Measurements from ENCODE around the gene SOD3.

Gene SOD3

GRCh38 chr4:24805566-24805965 is 10.2 kb downstream of the SOD3 start:
- DNase-seq = no peak

GRCh38 chr4:24806206-24806990 is 11.0 kb downstream of the SOD3 start:
- no peak for DNase-seq

- no peak for DNase-seq
These were observed 12.2 kb downstream of the SOD3 start for GRCh38 chr4:24807611-24808010.

- no peak for DNase-seq
These were observed 12.9 kb downstream of the SOD3 start for GRCh38 chr4:24808261-24808660.

- DNase-seq = no peak
These were observed 13.6 kb downstream of the SOD3 start for GRCh38 chr4:24808955-24809354.

GRCh38 chr4:24809376-24809775 is 14.0 kb downstream of the SOD3 start:
- DNase-seq = no peak

- DNase-seq = no peak
These were observed 14.5 kb downstream of the SOD3 start for GRCh38 chr4:24809815-24810405.

GRCh38 chr4:24810871-24811631 is 15.7 kb downstream of the SOD3 start:
- no peak for DNase-seq

GRCh38 chr4:24813732-24814131 is 18.4 kb downstream of the SOD3 start:
- no peak for DNase-seq

- DNase-seq = no peak
These were observed 21.4 kb downstream of the SOD3 start for GRCh38 chr4:24816797-24817196.

GRCh38 chr4:24820541-24820940 is 25.2 kb downstream of the SOD3 start:
- no peak for DNase-seq

GRCh38 chr4:24824720-24825119 is 29.3 kb downstream of the SOD3 start:
- no peak for DNase-seq

GRCh38 chr4:24831637-24832036 is 36.3 kb downstream of the SOD3 start:
- DNase-seq = no peak

GRCh38 chr4:24835696-24836095 is 40.3 kb downstream of the SOD3 start:
- no peak for DNase-seq

GRCh38 chr4:24836661-24837242 is 41.4 kb downstream of the SOD3 start:
- DNase-seq = peak; percentile 12

GRCh38 chr4:24837336-24837735 is 42.0 kb downstream of the SOD3 start:
- DNase-seq = no peak

- no peak for DNase-seq
These were observed 42.4 kb downstream of the SOD3 start for GRCh38 chr4:24837781-24838180.

GRCh38 chr4:24840362-24840761 is 45.0 kb downstream of the SOD3 start:
- no peak for DNase-seq

GRCh38 chr4:24840826-24841543 is 45.6 kb downstream of the SOD3 start:
- DNase-seq = no peak

- DNase-seq = no peak
These were observed 47.0 kb downstream of the SOD3 start for GRCh38 chr4:24842356-24842755.

GRCh38 chr4:24843096-24843495 is 47.7 kb downstream of the SOD3 start:
- DNase-seq = no peak

- no peak for DNase-seq
These were observed 49.8 kb downstream of the SOD3 start for GRCh38 chr4:24845132-24845531.

- DNase-seq = no peak
These were observed 50.5 kb downstream of the SOD3 start for GRCh38 chr4:24845902-24846301.

Measured in suppressor macrophage treated with lipopolysaccharide for 4 hours (primary cell).